HG03280 (cell line): ENCODE results near the gene IFNA16.
"Not testable (repeated sequence)": the region's sequence is repeated elsewhere in the genome, so short reads cannot be mapped to it uniquely, and the experiment has no call there.

Source experiments
- ATAC-seq: cut with Tn5 transposase; IDR thresholded peaks from one replicate; pipeline ENCODE4 v1.9.1; 2021; ENCODE audit warnings: mild to moderate bottlenecking, moderate library complexity; ENCODE audit not compliant: unreplicated experiment

Gene IFNA16

GRCh38 chr9:21202105-21202504 is 15.0 kb downstream of the IFNA16 start, which contains the start of gene IFNA7:
TSS of gene IFNA7 (minus strand) at chr9:21202205. CDS start at chr9:21202165, 40 bp downstream.
- ATAC-seq: not testable (repeated sequence)

- ATAC-seq: peak; percentile 88
These were observed 22.0 kb downstream of the IFNA16 start for GRCh38 chr9:21194867-21195776.

- not testable (repeated sequence) for ATAC-seq
These were observed 29.6 kb downstream of the IFNA16 start, which contains the start of gene IFNA4 for GRCh38 chr9:21187487-21187886. TSS of gene IFNA4 (minus strand) at chr9:21187587. CDS start at chr9:21187531, 56 bp downstream.

- ATAC-seq: peak; percentile 93
These were observed 34.0 kb downstream of the IFNA16 start for GRCh38 chr9:21182810-21183736.

GRCh38 chr9:21174671-21175070 is 42.4 kb downstream of the IFNA16 start:
- no peak for ATAC-seq

- ATAC-seq: no peak
These were observed 45.0 kb downstream of the IFNA16 start for GRCh38 chr9:21172156-21172555.

GRCh38 chr9:21171351-21171750 is 45.8 kb downstream of the IFNA16 start:
- no peak for ATAC-seq

GRCh38 chr9:21166560-21166959 is 50.6 kb downstream of the IFNA16 start, which contains the start of gene IFNA21:
TSS of gene IFNA21 (minus strand) at chr9:21166660. CDS start at chr9:21166612, 48 bp downstream.
- ATAC-seq: not testable (repeated sequence)
